NK-92 treated with Interleukin-12 subunit alpha and Interleukin-12 subunit beta, amount 100 ng/mL, for 24 hours (cell line): Measurements from ENCODE around the gene AKAP9.
"Not testable (repeated sequence)": the region's sequence is repeated elsewhere in the genome, so short reads cannot be mapped to it uniquely, and the experiment has no call there.

Experiments used
- DNase-seq: peaks from one replicate; lab custom pipeline; 2025; lab: John Stamatoyannopoulos, UW

The AKAP9 gene

DNA sequence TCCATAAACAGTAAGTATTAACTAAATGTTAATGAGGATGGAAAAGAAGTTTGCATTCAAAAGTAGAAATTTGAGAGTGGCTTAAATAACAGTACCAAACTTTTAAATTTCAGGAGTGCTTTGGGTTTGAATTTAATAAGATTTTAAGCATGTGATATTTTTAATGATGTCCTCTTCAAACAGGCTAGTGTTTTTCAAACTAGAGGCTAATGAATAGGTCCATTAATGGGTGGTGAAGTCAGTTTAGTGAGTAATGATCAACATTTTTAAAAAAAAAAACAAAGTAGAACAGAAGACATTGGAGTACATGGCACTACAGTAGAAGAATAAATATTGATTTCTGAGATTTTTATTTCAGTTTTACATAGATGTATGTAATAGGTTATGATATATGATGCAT, 72.9 kb downstream of the AKAP9 start:
- no peak for DNase-seq

GRCh38 chr7:92020636-92021035, 80.0 kb downstream of the AKAP9 start:
- no peak for DNase-seq

- no peak for DNase-seq
These were observed 84.6 kb downstream of the AKAP9 start for GRCh38 chr7:92025260-92025659.

GRCh38 chr7:92026635-92027034, 86.0 kb downstream of the AKAP9 start:
- DNase-seq, result not testable (repeated sequence)

DNA sequence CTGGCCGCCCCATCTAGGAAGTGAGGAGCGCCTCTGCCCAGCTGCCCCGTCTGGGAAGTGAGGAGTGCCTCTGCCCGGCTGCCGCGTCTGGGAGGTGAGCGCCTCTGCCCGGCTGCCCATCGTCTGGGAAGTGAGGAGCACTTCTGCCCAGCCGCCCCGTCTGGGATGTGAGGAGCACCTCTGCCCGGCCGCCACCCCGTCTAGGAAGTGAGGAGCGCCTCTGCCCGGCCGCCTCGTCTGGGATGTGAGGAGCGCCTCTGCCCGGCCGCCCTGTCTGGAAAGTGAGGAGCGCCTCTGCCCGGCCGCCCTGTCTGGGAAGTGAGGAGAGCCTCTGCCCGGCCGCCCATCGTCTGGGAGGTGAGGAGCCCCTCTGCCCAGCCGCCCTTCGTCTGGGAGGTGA, 86.5 kb downstream of the AKAP9 start:
- not testable (repeated sequence) for DNase-seq

GRCh38 chr7:92028226-92028625, 87.6 kb downstream of the AKAP9 start:
- DNase-seq, result no peak

GRCh38 chr7:92028686-92029085, 88.0 kb downstream of the AKAP9 start:
- no peak for DNase-seq

GRCh38 chr7:92034116-92034515, 93.5 kb downstream of the AKAP9 start:
- no peak for DNase-seq

GRCh38 chr7:92035576-92035975, 94.9 kb downstream of the AKAP9 start:
- DNase-seq, result no peak

GRCh38 chr7:92039900-92040299, 99.2 kb downstream of the AKAP9 start:
- no peak for DNase-seq

- DNase-seq, result no peak
These were observed 101.5 kb downstream of the AKAP9 start for GRCh38 chr7:92042056-92042737.

GRCh38 chr7:92043098-92043497, 102.4 kb downstream of the AKAP9 start:
- DNase-seq, result no peak

GRCh38 chr7:92043637-92044036, 103.0 kb downstream of the AKAP9 start:
- DNase-seq, result no peak

GRCh38 chr7:92044148-92044547, 103.5 kb downstream of the AKAP9 start:
- no peak for DNase-seq

GRCh38 chr7:92044940-92045339, 104.3 kb downstream of the AKAP9 start:
- no peak for DNase-seq

DNA sequence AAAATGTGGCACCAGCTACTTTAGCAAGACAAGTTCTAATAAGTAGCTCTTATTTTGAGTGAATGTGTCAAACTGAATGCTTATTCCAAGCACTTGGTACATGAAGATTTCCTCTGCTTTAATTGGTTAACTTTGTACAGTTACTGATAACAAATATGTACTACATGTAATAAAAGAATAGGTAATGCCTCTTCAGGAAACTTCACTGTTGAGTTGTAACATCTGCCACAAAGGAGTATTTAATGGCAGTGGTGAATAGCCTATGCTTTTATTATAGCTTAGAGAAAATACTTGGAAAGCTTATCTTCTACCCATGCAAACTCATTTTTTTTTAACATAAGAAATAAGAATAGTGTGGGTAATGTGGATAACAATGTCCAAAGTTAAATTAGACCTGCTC, 111.0 kb downstream of the AKAP9 start:
- DNase-seq, result no peak

DNA sequence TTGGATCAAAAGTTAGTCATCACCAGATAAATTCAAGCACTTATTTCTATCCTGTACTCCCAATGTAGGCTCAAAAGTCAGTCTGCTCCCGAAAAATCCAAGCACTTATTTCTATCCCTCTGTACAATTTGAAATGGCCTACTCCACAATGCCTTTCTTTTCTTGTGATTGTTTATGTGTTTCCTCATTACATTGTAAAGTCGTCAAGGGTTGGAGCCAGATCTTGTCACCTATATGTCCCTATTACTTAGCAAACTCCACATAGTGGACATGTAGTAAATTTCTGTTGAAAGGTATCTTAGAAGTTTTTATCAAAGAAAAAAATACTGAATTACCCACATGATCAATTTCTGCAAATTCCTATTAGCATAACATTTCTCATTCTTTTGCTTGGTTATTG, 111.5 kb downstream of the AKAP9 start:
- no peak for DNase-seq

DNA sequence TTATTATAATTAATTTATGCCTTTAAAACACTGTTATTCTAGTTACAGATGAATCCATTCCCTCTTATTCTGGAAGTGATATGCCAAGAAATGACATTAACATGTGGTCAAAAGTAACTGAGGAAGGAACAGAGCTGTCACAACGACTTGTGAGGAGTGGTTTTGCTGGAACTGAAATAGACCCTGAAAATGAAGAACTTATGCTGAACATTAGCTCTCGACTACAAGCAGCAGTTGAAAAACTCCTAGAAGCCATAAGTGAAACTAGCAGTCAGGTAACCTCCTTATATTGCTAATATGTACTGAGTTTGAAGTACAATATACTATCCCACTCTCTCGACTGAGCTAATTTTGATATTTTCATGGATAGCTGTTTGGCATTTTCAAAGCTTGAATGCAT, 112.0 kb downstream of the AKAP9 start:
- no peak for DNase-seq

DNA sequence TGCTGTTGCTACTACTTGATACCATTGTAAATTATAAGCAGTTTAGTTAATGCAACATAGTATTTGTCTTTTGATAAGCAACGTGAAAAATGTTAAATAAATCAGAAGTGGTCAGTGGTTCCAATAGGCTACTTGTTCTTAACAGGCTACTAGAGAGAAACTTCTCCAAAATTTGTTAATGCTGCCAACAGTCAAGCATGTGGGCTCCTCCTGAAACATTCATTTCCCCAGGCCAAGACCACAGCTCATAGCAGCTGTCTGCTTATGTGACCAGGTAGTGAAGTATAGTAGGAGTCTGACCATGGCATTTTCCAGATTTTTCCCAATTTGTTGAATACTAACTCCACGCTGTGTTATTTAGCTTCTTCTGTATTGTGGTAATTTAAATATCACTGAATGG, 112.7 kb downstream of the AKAP9 start:
- DNase-seq, result no peak

- DNase-seq, result no peak
These were observed 115.6 kb downstream of the AKAP9 start for GRCh38 chr7:92056286-92056685.

- no peak for DNase-seq
These were observed 116.7 kb downstream of the AKAP9 start for GRCh38 chr7:92057375-92057774.

DNA sequence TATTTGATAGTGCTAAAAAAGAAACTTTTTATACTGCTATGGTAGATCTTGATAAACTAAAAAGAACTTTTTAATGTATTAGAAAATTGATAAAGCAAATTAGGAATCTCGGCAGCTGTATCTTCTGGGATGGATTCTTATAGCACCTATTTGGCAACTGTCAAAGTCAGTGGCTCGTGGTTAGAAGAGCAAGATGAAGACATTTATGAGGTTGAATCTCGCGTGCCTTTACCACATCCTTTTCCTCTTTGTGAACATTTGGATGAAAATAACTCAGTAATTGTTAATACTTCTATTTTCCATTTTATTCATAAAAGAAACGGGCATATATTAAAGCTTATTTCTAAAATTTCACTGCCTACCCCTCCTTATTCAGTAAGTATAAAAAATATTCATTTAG, 117.4 kb downstream of the AKAP9 start:
- peak; percentile 8 for DNase-seq

DNA sequence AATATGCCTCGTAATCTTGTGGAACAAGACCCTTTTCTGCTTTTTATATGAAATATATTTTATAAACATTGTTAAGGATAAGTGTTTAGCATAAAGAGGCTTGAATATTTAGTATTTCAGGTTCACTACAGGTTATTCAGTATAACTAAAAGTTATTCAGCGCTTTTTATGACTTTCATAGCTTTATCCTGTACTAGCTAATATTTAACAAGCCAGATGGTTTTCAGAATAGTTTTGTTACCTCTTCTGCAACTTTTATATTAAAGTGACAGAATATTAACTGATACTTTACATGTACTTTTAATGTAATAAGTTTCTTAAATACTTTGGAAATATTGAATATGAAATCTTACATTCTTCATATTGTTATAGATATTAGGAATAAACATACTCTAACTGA, 118.2 kb downstream of the AKAP9 start:
- no peak for DNase-seq

- DNase-seq, result no peak
These were observed 120.5 kb downstream of the AKAP9 start for GRCh38 chr7:92061154-92061553.
